T-cell (primary cell): Measurements from ENCODE around the gene TUBGCP6. TPM values are rescaled to one million over a fixed set of nuclear protein-coding genes. Genes with fewer than 3 reads are reported as not detected.

Experiments used
- ATAC-seq, 4 experiments: fragments of 200-7000 bp in 3 of 4; fragments of 150-1000 bp in 1 of 4; cut with Tn5 transposase; replicated peaks in 1 of 4; 1 replicate in 3 of 4; 2 replicates in 1 of 4; pipeline ENCODE4 v1.10.0; 2021; ENCODE audit warnings: moderate library complexity in 3 of 4, mild to moderate bottlenecking in 2 of 4, moderate number of reproducible peaks in 1 of 4
- CTCF ChIA-PET, 2 donors: fragments of 300-600 bp; sonication (Branson Sonifier 250); formaldehyde crosslinking; loops; one replicate each; lab custom pipeline; 2022; ENCODE audit warnings: antibody characterized with exemption in 2 of 2; lab: Charles Lee
- POLR2A ChIA-PET, 2 donors: fragments of 300-600 bp; sonication (Branson Sonifier 250); formaldehyde crosslinking; loops; one replicate each; lab custom pipeline; 2022; ENCODE audit warnings: antibody characterized with exemption in 2 of 2; lab: Charles Lee
- DNase-seq, 35 experiments: peaks; one replicate each; pipeline versions ENCODE4 v3.0.0 to v3.0.0-alpha.2; 2013 to 2023
- H3K27ac ChIP-seq: one replicate; pipeline ENCODE4 v1.5.1; 2013; ENCODE audit warnings: low read length
- H3K27me3 ChIP-seq, 2 experiments: replicated peaks in 1 of 2; 1 replicate in 1 of 2; 2 replicates in 1 of 2; pipeline versions ENCODE4 v1.6.1 to v1.7.0; 2013; ENCODE audit warnings: low read length in 1 of 2, mixed read lengths in 1 of 2; ENCODE audit not compliant: control insufficient read depth in 2 of 2, insufficient read depth in 2 of 2; ENCODE audit errors: extremely low read depth in 1 of 2
- H3K36me3 ChIP-seq, 2 donors: 1 replicate in 1 of 2; 2 replicates in 1 of 2; pipeline versions ENCODE4 v1.6.1 to v1.7.0; 2013; ENCODE audit warnings: low read length in 1 of 2; ENCODE audit not compliant: control insufficient read depth in 2 of 2, insufficient read depth in 1 of 2; ENCODE audit errors: extremely low read depth in 1 of 2
- H3K4me1 ChIP-seq, 2 experiments: 1 replicate in 1 of 2; 2 replicates in 1 of 2; pipeline versions ENCODE4 v1.6.1 to v1.7.0; 2013; ENCODE audit warnings: low read length in 2 of 2, mixed read lengths in 1 of 2; ENCODE audit not compliant: insufficient read depth in 2 of 2, control insufficient read depth in 1 of 2; ENCODE audit errors: extremely low read depth in 1 of 2
- H3K4me3 ChIP-seq, 2 donors: 1 replicate in 1 of 2; 2 replicates in 1 of 2; pipeline versions ENCODE4 v1.5.1 to v1.7.0; 2013; ENCODE audit warnings: mild to moderate bottlenecking in 2 of 2, low read length in 1 of 2, moderate library complexity in 1 of 2; ENCODE audit not compliant: control insufficient read depth in 1 of 2; ENCODE audit errors: extremely low read depth in 1 of 2
- H3K9me3 ChIP-seq: 2 replicates; pipeline ENCODE4 v1.7.0; 2013
- H3K27ac Mint-ChIP-seq, 2 donors: one replicate each; pipeline ENCODE4 v1.8.0; 2020 to 2021; ENCODE audit warnings: mild to moderate bottlenecking in 2 of 2, mixed read lengths in 2 of 2
- H3K27me3 Mint-ChIP-seq, 2 donors: one replicate each; pipeline ENCODE4 v1.8.0; 2021 to 2022; ENCODE audit warnings: mixed read lengths in 2 of 2
- H3K36me3 Mint-ChIP-seq: one replicate; pipeline ENCODE4 v1.8.0; 2021; ENCODE audit warnings: mixed read lengths
- H3K4me1 Mint-ChIP-seq, 3 donors: one replicate each; pipeline ENCODE4 v1.8.0; 2020 to 2022; ENCODE audit warnings: mixed read lengths in 3 of 3, mild to moderate bottlenecking in 1 of 3
- H3K4me3 Mint-ChIP-seq, 3 donors: one replicate each; pipeline ENCODE4 v1.8.0; 2020 to 2022; ENCODE audit warnings: mild to moderate bottlenecking in 3 of 3, mixed read lengths in 3 of 3, moderate library complexity in 3 of 3
- H3K9me3 Mint-ChIP-seq, 3 donors: one replicate each; pipeline ENCODE4 v1.8.0; 2020 to 2022; ENCODE audit warnings: mixed read lengths in 3 of 3
- WGBS: methylation state at CpG from one replicate; pipeline ENCODE4 v1.1.5; 2013; ENCODE audit warnings: missing lambda C conversion rate; ENCODE audit not compliant: insufficient coverage; 5-methylcytosine and 5-hydroxymethylcytosine counted together
- total RNA-seq, 35 experiments: library from RNA in 6 of 35; stranded (reverse) in 6 of 35; fragments of 120-200 nt in 1 of 35; gene quantifications; one replicate each; pipeline versions ENCODE4 v1.2.1 to v1.2.4 and lab custom pipeline; 2013 to 2026

The TUBGCP6 gene
- total RNA-seq, 5 donors from 2014 or later (not counting 1 experiment from before 2014, with no cell fraction given): 129 to 144 (median 132) TPM

DNA sequence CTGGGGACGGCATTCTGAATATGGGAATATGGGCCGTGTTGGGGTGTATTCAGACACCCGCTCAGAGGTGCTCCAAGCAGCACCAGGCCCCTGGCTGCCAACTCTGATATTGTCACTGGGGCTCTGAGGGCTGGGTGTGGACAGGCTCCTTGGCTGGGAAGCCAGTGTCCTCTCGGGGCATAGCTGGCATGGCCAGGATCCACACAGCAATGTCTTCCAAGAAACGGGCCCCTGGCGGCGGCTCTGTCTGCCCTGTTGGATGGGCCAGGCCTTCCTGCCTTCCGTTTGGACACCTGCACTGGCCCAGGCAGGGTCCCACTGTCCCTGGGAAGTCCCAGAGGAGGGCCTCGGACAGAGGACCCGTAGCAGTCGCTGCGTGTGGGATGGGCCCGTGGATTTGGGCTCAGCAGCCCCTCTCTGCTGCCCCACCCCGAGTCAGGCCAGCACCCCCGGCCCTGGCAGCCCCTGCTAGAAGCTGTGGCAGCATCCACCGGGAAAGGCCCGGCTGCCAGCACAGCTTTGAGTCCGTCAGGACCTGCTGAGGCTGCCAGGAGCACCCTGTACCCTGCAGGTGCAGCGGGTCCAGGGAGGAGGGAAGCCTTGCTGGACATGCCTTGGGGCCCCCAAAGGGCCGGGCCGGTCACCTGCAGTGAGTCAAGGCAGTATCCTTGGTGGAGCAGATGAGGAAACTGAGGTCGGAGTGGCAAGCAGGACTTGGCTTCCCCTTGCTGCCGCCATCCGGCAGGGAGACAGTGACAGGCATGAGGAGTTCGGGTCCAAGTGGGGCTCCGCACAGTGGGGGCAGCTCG lies 70.2 kb downstream of the TUBGCP6 start:
- H3K4me1 Mint-ChIP-seq: peaks cover 2 to 5% (median 2%) of the 10 kb centered on the region in 3 donors
- POLR2A ChIA-PET: no interaction called here
- 85% methylated on average over 27 of the region's 27 CpGs for WGBS
- DNase-seq (no peak), ATAC-seq (no peak)
- Histone ChIP-seq H3K9me3 (no peaks in the 10 kb centered on the region), H3K36me3 (no peaks in the 10 kb centered on the region), H3K4me1 (peaks cover 0 to 1% of the 10 kb centered on the region in 2 experiments), H3K27ac (no peak overlapping the region), H3K27me3 (peaks cover 0 to 49% of the 10 kb centered on the region in 2 experiments), H3K4me3 (no peak overlapping the region)
- peaks cover 9 to 32% of the 10 kb centered on the region in 2 donors for H3K27me3 Mint-ChIP-seq
- H3K4me3 Mint-ChIP-seq: no peak overlapping the region
- H3K27ac Mint-ChIP-seq: no peak overlapping the region
- no peaks in the 10 kb centered on the region for H3K9me3 Mint-ChIP-seq
- CTCF ChIA-PET: interaction anchor here in 1 of 2 donors (0.6 kb wide), 1 partner anchor 49 kb away, joined by 4 read pairs; no protein-coding TSS in a partner anchor
- no peaks in the 10 kb centered on the region for H3K36me3 Mint-ChIP-seq

DNA sequence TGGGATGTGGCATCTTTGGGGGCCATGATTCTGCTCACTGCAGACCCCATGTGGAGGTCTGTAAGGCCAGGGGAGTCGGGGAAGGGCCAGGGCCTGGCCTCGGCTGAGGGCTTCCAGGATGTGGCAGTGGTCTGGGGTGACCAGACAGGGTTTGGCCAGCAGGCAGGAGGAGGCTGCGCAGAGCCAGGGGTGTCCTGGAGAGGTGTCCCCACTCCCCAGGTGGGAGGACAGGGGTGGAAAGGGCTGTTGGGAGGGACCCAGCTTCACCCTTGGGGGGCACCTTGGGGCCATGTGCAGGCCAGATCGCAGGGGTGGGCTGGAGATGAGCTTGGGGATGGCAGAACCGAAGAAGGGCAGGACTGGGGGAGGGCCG lies 70.9 kb downstream of the TUBGCP6 start:
- ChIA-PET CTCF (interaction anchor here in 1 of 2 donors (0.6 kb wide), 1 partner anchor 50 kb away, joined by 4 read pairs; no protein-coding TSS in a partner anchor), POLR2A (no interaction called here)
- H3K4me3 Mint-ChIP-seq: no peak overlapping the region

GRCh38 chr22:50173311-50173982 lies 71.4 kb downstream of the TUBGCP6 start:
- ATAC-seq (no peak), DNase-seq (peak in 1 of 35 experiments; percentile 29)
- Mint-ChIP-seq H3K36me3 (no peaks in the 10 kb centered on the region), H3K27me3 (peaks cover 17 to 40% of the 10 kb centered on the region in 2 donors), H3K4me3 (no peak overlapping the region), H3K27ac (no peak overlapping the region), H3K9me3 (no peaks in the 10 kb centered on the region), H3K4me1 (peaks cover 4 to 12% (median 6%) of the 10 kb centered on the region in 3 donors)
- Histone ChIP-seq H3K4me3 (no peak overlapping the region), H3K36me3 (no peaks in the 10 kb centered on the region), H3K27ac (no peak overlapping the region), H3K4me1 (peaks cover 0 to 6% of the 10 kb centered on the region in 2 experiments), H3K9me3 (no peaks in the 10 kb centered on the region), H3K27me3 (peaks cover 4 to 58% of the 10 kb centered on the region in 2 experiments)
- WGBS: 40% methylated on average over 26 of the region's 26 CpGs
- ChIA-PET POLR2A (no interaction called here), CTCF (interaction anchor here in 1 of 2 donors (0.6 kb wide), 1 partner anchor 50 kb away, joined by 4 read pairs; no protein-coding TSS in a partner anchor)

More for the DNA sequence above, 70.9 kb downstream of the TUBGCP6 start:
- ATAC-seq (no peak), DNase-seq (no peak)
- H3K9me3 Mint-ChIP-seq: no peaks in the 10 kb centered on the region
- H3K4me3 ChIP-seq: no peak overlapping the region
- WGBS: 81% methylated on average over 6 of the region's 6 CpGs
- no peaks in the 10 kb centered on the region for H3K9me3 ChIP-seq
- H3K27me3 Mint-ChIP-seq: peaks cover 12 to 34% of the 10 kb centered on the region in 2 donors
- H3K4me1 ChIP-seq: peaks cover 0 to 6% of the 10 kb centered on the region in 2 experiments
- peaks cover 4 to 8% (median 4%) of the 10 kb centered on the region in 3 donors for H3K4me1 Mint-ChIP-seq
- no peaks in the 10 kb centered on the region for H3K36me3 Mint-ChIP-seq
- H3K36me3 ChIP-seq: no peaks in the 10 kb centered on the region
- H3K27me3 ChIP-seq: peaks cover 3 to 54% of the 10 kb centered on the region in 2 experiments
- H3K27ac ChIP-seq: no peak overlapping the region
- no peak overlapping the region for H3K27ac Mint-ChIP-seq

DNA sequence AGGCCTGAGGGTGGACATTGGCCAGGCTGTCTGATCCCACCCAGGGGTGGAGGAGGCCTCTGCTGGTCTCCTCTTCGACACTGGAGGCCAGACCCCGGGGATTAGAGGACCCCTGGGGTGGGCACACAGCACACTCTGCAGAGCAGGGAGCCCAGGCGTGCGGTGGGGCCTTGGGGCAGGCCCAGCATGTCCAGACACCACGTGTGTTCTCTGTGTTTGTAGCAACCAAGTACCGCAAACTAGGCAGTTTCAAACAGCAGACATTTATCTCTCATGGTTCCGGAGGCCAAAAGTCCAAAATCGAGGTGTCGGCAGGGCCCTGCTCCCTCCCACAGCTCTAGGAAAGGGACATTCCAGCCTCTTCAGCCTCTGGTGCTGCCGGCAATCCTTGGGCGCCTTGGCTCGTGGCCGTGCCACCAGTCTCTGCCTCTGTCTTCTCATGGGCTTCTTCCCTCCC lies 72.8 kb downstream of the TUBGCP6 start:
- WGBS: 86% methylated on average over 11 of the region's 13 CpGs
- H3K9me3 Mint-ChIP-seq: no peaks in the 10 kb centered on the region
- H3K9me3 ChIP-seq: no peaks in the 10 kb centered on the region
- peaks cover 24 to 45% of the 10 kb centered on the region in 2 donors for H3K27me3 Mint-ChIP-seq
- peaks cover 0 to 6% of the 10 kb centered on the region in 2 experiments for H3K4me1 ChIP-seq
- ChIA-PET POLR2A (no interaction called here), CTCF (no interaction called here)
- H3K4me3 Mint-ChIP-seq: peak overlapping the region in 2 of 3 donors; percentile 13 to 73
- DNase-seq (no peak), ATAC-seq (no peak)
- H3K36me3 ChIP-seq: no peaks in the 10 kb centered on the region
- no peak overlapping the region for H3K27ac Mint-ChIP-seq
- H3K4me1 Mint-ChIP-seq: peaks cover 4 to 12% (median 6%) of the 10 kb centered on the region in 3 donors
- no peak overlapping the region for H3K27ac ChIP-seq
- no peak overlapping the region for H3K4me3 ChIP-seq
- H3K27me3 ChIP-seq: peaks cover 4 to 64% of the 10 kb centered on the region in 2 experiments
- no peaks in the 10 kb centered on the region for H3K36me3 Mint-ChIP-seq

DNA sequence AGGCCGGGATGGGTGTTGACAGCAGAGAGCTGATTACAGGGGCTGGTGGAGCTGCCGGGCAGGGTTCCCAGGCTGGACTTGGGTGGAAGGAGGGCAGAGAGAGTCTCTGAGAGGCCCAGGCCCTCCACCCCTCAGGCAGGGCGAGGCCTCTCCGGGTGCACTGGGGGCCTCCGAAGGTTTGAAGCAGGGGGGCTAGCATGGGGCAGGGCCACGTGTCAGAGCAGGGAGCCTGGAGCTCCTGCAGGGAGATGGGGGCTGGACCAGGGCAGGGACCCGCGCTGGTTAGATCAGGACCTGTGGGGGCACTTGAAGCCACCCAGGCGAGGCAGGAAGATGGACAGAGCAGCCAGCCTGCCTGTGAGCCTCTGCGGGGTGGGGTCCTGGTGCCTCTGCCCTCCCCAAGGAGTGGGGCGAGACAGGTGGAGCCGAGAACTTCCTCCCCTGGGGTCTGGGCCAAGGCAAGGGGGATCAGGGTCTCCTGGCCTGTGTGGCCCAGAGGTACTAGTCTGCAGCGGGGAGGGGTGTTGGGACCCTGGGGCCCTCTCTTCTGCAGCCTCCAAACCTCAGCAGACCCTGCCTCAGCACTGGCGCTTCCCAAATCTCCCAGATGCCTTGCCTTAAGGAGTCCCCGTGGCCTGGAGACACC lies 73.4 kb downstream of the TUBGCP6 start:
- H3K27ac Mint-ChIP-seq: no peak overlapping the region
- H3K9me3 Mint-ChIP-seq: no peaks in the 10 kb centered on the region
- no peak overlapping the region for H3K4me3 ChIP-seq
- WGBS: 90% methylated on average over 11 of the region's 15 CpGs
- no peak for ATAC-seq
- no peaks in the 10 kb centered on the region for H3K9me3 ChIP-seq
- no peaks in the 10 kb centered on the region for H3K36me3 Mint-ChIP-seq
- H3K36me3 ChIP-seq: no peaks in the 10 kb centered on the region
- ChIA-PET CTCF (no interaction called here), POLR2A (no interaction called here)
- H3K4me1 ChIP-seq: peaks cover 0 to 6% of the 10 kb centered on the region in 2 experiments
- no peak overlapping the region for H3K27ac ChIP-seq
- peak overlapping the region; percentile 61 to 73 (median 73) for H3K4me3 Mint-ChIP-seq
- peaks cover 4 to 12% (median 6%) of the 10 kb centered on the region in 3 donors for H3K4me1 Mint-ChIP-seq
- H3K27me3 Mint-ChIP-seq: peaks cover 24 to 45% of the 10 kb centered on the region in 2 donors
- DNase-seq: no peak
- H3K27me3 ChIP-seq: peaks cover 4 to 64% of the 10 kb centered on the region in 2 experiments
